Common myeloid progenitor, CD34-positive (primary cell): ENCODE results near the gene OR6P1. TPM values are rescaled to one million over a fixed set of nuclear protein-coding genes. Genes with fewer than 3 reads are reported as not detected.

Experiments used
- CTCF ChIA-PET: fragments of 350-600 bp; sonication (Branson Sonifier 250); formaldehyde crosslinking; loops from one replicate; lab custom pipeline; 2021; ENCODE audit warnings: antibody characterized with exemption; lab: Charles Lee
- POLR2A ChIA-PET: fragments of 350-600 bp; sonication (Branson Sonifier 250); formaldehyde crosslinking; loops from one replicate; lab custom pipeline; 2021; ENCODE audit warnings: antibody characterized with exemption; lab: Charles Lee
- DNase-seq, 3 donors: peaks; one replicate each; pipeline versions ENCODE4 v3.0.0 to v3.0.0-alpha.2; 2013
- H3K27ac ChIP-seq, 2 experiments: 1 replicate in 1 of 2; 2 replicates in 1 of 2; pipeline ENCODE4 v1.7.0; 2013; ENCODE audit warnings: inconsistent platforms in 2 of 2, low read length in 2 of 2, mild to moderate bottlenecking in 2 of 2, low read depth in 1 of 2, moderate library complexity in 1 of 2; ENCODE audit not compliant: severe bottlenecking in 2 of 2, insufficient read depth in 1 of 2, poor library complexity in 1 of 2
- H3K27me3 ChIP-seq, 5 experiments: replicated peaks in 2 of 5; 1 replicate in 3 of 5; 2 replicates in 2 of 5; pipeline versions ENCODE4 v1.6.1 to v1.7.0; 2013; ENCODE audit warnings: low read length in 4 of 5, mild to moderate bottlenecking in 2 of 5, moderate library complexity in 2 of 5, inconsistent platforms in 1 of 5; ENCODE audit not compliant: insufficient read depth in 5 of 5, control insufficient read depth in 4 of 5
- H3K36me3 ChIP-seq, 4 experiments: 1 replicate in 2 of 4; 2 replicates in 2 of 4; pipeline versions ENCODE4 v1.6.1 to v1.7.0; 2013; ENCODE audit warnings: low read length in 3 of 4, control low read depth in 1 of 4, mild to moderate bottlenecking in 1 of 4; ENCODE audit not compliant: control insufficient read depth in 4 of 4, insufficient read depth in 4 of 4
- H3K4me1 ChIP-seq, 4 experiments: 1 replicate in 3 of 4; 2 replicates in 1 of 4; pipeline versions ENCODE4 v1.6.1 to v1.7.1; 2013; ENCODE audit warnings: low read length in 3 of 4, mild to moderate bottlenecking in 3 of 4, control low read depth in 1 of 4, inconsistent platforms in 1 of 4, moderate library complexity in 1 of 4; ENCODE audit not compliant: control insufficient read depth in 4 of 4, insufficient read depth in 4 of 4; ENCODE audit errors: control extremely low read depth in 1 of 4
- H3K4me3 ChIP-seq, 7 experiments: 1 replicate in 4 of 7; 2 replicates in 3 of 7; pipeline versions ENCODE4 v1.5.1 to v1.7.0; 2013; ENCODE audit warnings: mild to moderate bottlenecking in 7 of 7, low read length in 6 of 7, moderate library complexity in 6 of 7, inconsistent platforms in 2 of 7, low read depth in 2 of 7, control low read depth in 1 of 7; ENCODE audit not compliant: insufficient read depth in 4 of 7, control insufficient read depth in 1 of 7; ENCODE audit errors: extremely low read depth in 1 of 7
- H3K9me3 ChIP-seq, 5 experiments: 1 replicate in 4 of 5; 2 replicates in 1 of 5; pipeline versions ENCODE4 v1.6.1 to v1.7.1; 2013; ENCODE audit warnings: low read length in 4 of 5, mild to moderate bottlenecking in 2 of 5, inconsistent platforms in 1 of 5, low read depth in 1 of 5, moderate library complexity in 1 of 5; ENCODE audit not compliant: control insufficient read depth in 4 of 5, insufficient read depth in 2 of 5; ENCODE audit errors: control extremely low read depth in 1 of 5
- WGBS: methylation state at CpG from one replicate; pipeline ENCODE4 v1.1.5; 2013; ENCODE audit not compliant: insufficient coverage; 5-methylcytosine and 5-hydroxymethylcytosine counted together
- polyA plus RNA-seq: library from polyadenylated mRNA; unstranded; fragments of 120-200 nt; gene quantifications from one replicate; pipeline ENCODE4 v1.2.1, GENCODE V29; 2013

OR6P1 gene, protein sequence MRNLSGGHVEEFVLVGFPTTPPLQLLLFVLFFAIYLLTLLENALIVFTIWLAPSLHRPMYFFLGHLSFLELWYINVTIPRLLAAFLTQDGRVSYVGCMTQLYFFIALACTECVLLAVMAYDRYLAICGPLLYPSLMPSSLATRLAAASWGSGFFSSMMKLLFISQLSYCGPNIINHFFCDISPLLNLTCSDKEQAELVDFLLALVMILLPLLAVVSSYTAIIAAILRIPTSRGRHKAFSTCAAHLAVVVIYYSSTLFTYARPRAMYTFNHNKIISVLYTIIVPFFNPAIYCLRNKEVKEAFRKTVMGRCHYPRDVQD
- polyA plus RNA-seq = not detected

- ChIA-PET POLR2A (no interaction called here), CTCF (no interaction called here)
- no peak for DNase-seq
- Histone ChIP-seq H3K9me3 (no peaks in the 10 kb centered on the region), H3K27me3 (no peaks in the 10 kb centered on the region), H3K4me1 (no peaks in the 10 kb centered on the region), H3K36me3 (no peaks in the 10 kb centered on the region), H3K4me3 (no peak within 1 kb of the TSS), H3K27ac (no peak within 1 kb of the TSS)
- 93% methylated on average over 3 of the region's 3 CpGs for WGBS
Observed at GRCh38 chr1:158570480-158570879, at the start of gene OR6P1. Gene OR6P1 (minus strand): TSS chr1:158570580. CDS start chr1:158563604, 6,976 bp downstream.

- ChIA-PET POLR2A (no interaction called here), CTCF (no interaction called here)
- no peak overlapping the region for H3K4me3 ChIP-seq
- no peaks in the 10 kb centered on the region for H3K9me3 ChIP-seq
- no peaks in the 10 kb centered on the region for H3K27me3 ChIP-seq
- H3K36me3 ChIP-seq = peaks cover 0 to 10% (median 1%) of the 10 kb centered on the region in 4 experiments
- DNase-seq = no peak
- no peaks in the 10 kb centered on the region for H3K4me1 ChIP-seq
- H3K27ac ChIP-seq = no peak overlapping the region
- WGBS = 100% methylated on average over 2 of the region's 3 CpGs
Observed at GRCh38 chr1:158613764-158614163, 43.4 kb upstream of the OR6P1 start.

DNA sequence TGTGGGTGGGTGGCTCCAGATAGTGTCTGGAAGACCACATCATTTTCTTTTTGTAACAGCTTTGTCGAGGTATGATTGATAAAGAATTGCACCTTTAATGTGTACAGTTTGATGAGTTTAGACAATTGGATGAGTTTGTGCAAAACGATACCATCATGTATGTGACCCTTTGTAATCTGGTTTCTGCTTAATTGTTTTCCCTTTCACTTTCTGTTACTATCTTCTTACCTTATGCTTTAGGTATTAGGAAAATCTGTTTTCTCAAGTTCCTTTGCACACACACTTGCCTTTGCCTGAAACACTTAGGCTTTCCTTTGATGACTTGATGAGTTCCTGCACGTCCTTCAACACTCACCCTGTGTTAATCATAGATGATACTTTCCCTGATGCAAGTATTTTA lies 41.5 kb upstream of the OR6P1 start:
- Histone ChIP-seq H3K27ac (no peak overlapping the region), H3K4me3 (no peak overlapping the region), H3K27me3 (no peaks in the 10 kb centered on the region), H3K4me1 (no peaks in the 10 kb centered on the region), H3K36me3 (peaks cover 0 to 10% (median 0%) of the 10 kb centered on the region in 4 experiments), H3K9me3 (peaks cover 0 to under 1% (median 0%) of the 10 kb centered on the region in 5 experiments)
- 100% methylated on average over 2 of the region's 3 CpGs for WGBS
- ChIA-PET CTCF (no interaction called here), POLR2A (no interaction called here)
- DNase-seq = no peak

DNA sequence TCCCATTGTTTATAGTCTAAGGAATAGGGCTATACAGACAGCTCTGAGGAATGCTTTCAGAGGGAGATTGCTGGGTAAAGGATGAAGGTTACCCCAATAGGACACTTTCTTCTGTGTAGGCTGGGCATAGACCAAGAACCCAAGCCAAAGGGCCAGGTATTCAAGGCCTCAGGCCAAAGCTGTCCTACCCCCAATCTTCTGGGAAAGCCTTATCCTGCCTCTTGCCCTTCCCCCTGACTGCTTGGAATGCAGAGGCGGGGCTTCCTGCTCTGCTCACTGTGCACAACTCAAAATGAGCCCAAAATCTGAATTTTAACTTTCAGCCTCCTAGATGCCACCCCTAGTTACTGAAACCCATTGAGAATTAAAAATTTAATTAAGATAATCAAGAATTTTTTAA lies 36.9 kb upstream of the OR6P1 start:
- H3K27me3 ChIP-seq = no peaks in the 10 kb centered on the region
- POLR2A ChIA-PET = no interaction called here
- no peak overlapping the region for H3K27ac ChIP-seq
- H3K9me3 ChIP-seq = peaks cover 0 to 2% (median 0%) of the 10 kb centered on the region in 5 experiments
- H3K4me1 ChIP-seq = no peaks in the 10 kb centered on the region
- WGBS = no CpG with 5 or more reads among the region's 1 CpG
- CTCF ChIA-PET = interaction anchor here (0.6 to 1.1 kb wide), 2 partner anchors 21 to 247 kb away, joined by 3 read pairs; no protein-coding TSS in a partner anchor
- no peak for DNase-seq
- H3K4me3 ChIP-seq = no peak overlapping the region
- peaks cover 0 to 2% (median 0%) of the 10 kb centered on the region in 4 experiments for H3K36me3 ChIP-seq

DNA sequence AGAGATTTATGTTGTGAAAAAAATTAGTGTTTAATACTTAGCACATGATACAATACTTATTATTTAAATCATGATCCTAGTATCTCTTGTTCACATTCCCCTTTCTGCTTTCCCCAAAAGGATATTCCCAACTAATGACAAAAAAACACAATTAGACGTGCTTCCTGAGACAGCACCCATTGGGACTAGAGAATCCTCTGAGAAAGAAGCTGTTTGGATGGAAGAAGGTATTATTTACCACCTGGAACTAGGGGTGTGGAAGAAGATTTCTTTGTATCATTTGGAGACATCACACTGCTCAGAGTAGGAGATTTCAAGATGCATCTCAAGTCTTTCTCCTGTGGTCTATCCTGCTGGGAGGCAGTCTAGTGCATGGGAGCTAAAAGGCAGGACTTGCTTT lies 34.6 kb upstream of the OR6P1 start, which contains the start of gene OR10Z1:
Gene OR10Z1, plus strand, starts transcription at position 301 of the 400 bp plus-strand sequence. CDS start 1,171 bp downstream, outside the sequence.
- no CpG with 5 or more reads among the region's 1 CpG for WGBS

GRCh38 chr1:158600735-158601134 lies 30.4 kb upstream of the OR6P1 start:
- WGBS = no CpG with 5 or more reads among the region's 2 CpGs
- no peaks in the 10 kb centered on the region for H3K4me1 ChIP-seq
- no peak for DNase-seq
- no peaks in the 10 kb centered on the region for H3K27me3 ChIP-seq
- CTCF ChIA-PET = interaction anchor here (1.0 kb wide), 1 partner anchor 397 kb away, joined by 3 read pairs; no protein-coding TSS in a partner anchor
- peaks cover 3 to 30% (median 10%) of the 10 kb centered on the region in 5 experiments for H3K9me3 ChIP-seq
- H3K4me3 ChIP-seq = no peak overlapping the region
- H3K27ac ChIP-seq = no peak overlapping the region
- POLR2A ChIA-PET = no interaction called here
- no peaks in the 10 kb centered on the region for H3K36me3 ChIP-seq

More for the DNA sequence above, 34.6 kb upstream of the OR6P1 start, which contains the start of gene OR10Z1:
- ChIA-PET POLR2A (no interaction called here), CTCF (no interaction called here)
- Histone ChIP-seq H3K9me3 (peaks cover 0 to 2% (median 0%) of the 10 kb centered on the region in 5 experiments), H3K36me3 (no peaks in the 10 kb centered on the region), H3K4me3 (no peak within 1 kb of the TSS), H3K27ac (no peak within 1 kb of the TSS), H3K27me3 (no peaks in the 10 kb centered on the region), H3K4me1 (no peaks in the 10 kb centered on the region)
- no peak for DNase-seq

GRCh38 chr1:158586942-158587341 lies 16.6 kb upstream of the OR6P1 start:
- 100% methylated on average over 1 of the region's 1 CpG for WGBS
- H3K4me3 ChIP-seq = no peak overlapping the region
- no peaks in the 10 kb centered on the region for H3K4me1 ChIP-seq
- no peaks in the 10 kb centered on the region for H3K36me3 ChIP-seq
- no peak for DNase-seq
- H3K27ac ChIP-seq = no peak overlapping the region
- ChIA-PET CTCF (no interaction called here), POLR2A (no interaction called here)
- H3K27me3 ChIP-seq = no peaks in the 10 kb centered on the region
- peaks cover 0 to 11% (median 5%) of the 10 kb centered on the region in 5 experiments for H3K9me3 ChIP-seq
